Astrocyte (in vitro differentiated cells and primary cell): ENCODE results near the gene LRRC8D. TPM values are rescaled to one million over a fixed set of nuclear protein-coding genes. Genes with fewer than 3 reads are reported as not detected.

Experiments
- DNase-seq: peaks from one replicate; pipeline ENCODE4 v3.0.0-alpha.2; 2010; ENCODE audit warnings: low read depth
- FAIRE-seq: peaks from 2 replicates; lab custom pipeline; 2011; peaks lifted over from hg19 to GRCh38; lab: Jason Lieb, UNC
- H2AFZ ChIP-seq: 2 replicates; pipeline ENCODE4 v1.6.0; 2012; ENCODE audit warnings: low read depth, low read length, inconsistent platforms
- H3K27ac ChIP-seq: 2 replicates; pipeline ENCODE4 v1.5.1; 2011; ENCODE audit warnings: low read depth, low read length, inconsistent platforms
- H3K27me3 ChIP-seq: 2 replicates; pipeline ENCODE4 v1.6.0; 2011; ENCODE audit warnings: low read length, inconsistent platforms; ENCODE audit not compliant: insufficient read depth
- H3K36me3 ChIP-seq: 2 replicates; pipeline ENCODE4 v1.5.1; 2011; ENCODE audit warnings: low read length, inconsistent platforms; ENCODE audit not compliant: insufficient read depth
- H3K4me1 ChIP-seq: 2 replicates; pipeline ENCODE4 v1.5.1; 2011; ENCODE audit warnings: low read length, inconsistent platforms; ENCODE audit not compliant: insufficient read depth
- H3K4me2 ChIP-seq: 2 replicates; pipeline ENCODE4 v1.6.0; 2012; ENCODE audit warnings: low read length, inconsistent platforms
- H3K4me3 ChIP-seq: 2 replicates; pipeline ENCODE4 v1.5.1; 2011; ENCODE audit warnings: low read depth, mild to moderate bottlenecking, low read length, inconsistent platforms; ENCODE audit not compliant: insufficient read depth
- H3K79me2 ChIP-seq: 2 replicates; pipeline ENCODE4 v1.6.0; 2012; ENCODE audit warnings: mild to moderate bottlenecking, low read length, inconsistent platforms; ENCODE audit not compliant: insufficient read depth
- H3K9ac ChIP-seq: 2 replicates; pipeline ENCODE4 v1.6.0; 2012; ENCODE audit warnings: mild to moderate bottlenecking, low read length, inconsistent platforms
- H3K9me3 ChIP-seq: 2 replicates; pipeline ENCODE4 v1.5.1; 2012; ENCODE audit warnings: low read depth, mild to moderate bottlenecking, low read length, inconsistent platforms; ENCODE audit not compliant: insufficient read depth
- H4K20me1 ChIP-seq: 2 replicates; pipeline ENCODE4 v1.6.0; 2012; ENCODE audit warnings: low read length, inconsistent platforms; ENCODE audit not compliant: insufficient read depth
- H3K27ac Mint-ChIP-seq: one replicate; pipeline ENCODE4 v1.8.0; 2021; ENCODE audit warnings: mild to moderate bottlenecking, mixed read lengths; ENCODE audit not compliant: unreplicated experiment
- H3K27me3 Mint-ChIP-seq: one replicate; pipeline ENCODE4 v1.8.0; 2021; ENCODE audit warnings: low read depth, mixed read lengths; ENCODE audit not compliant: unreplicated experiment
- H3K36me3 Mint-ChIP-seq: one replicate; pipeline ENCODE4 v1.8.0; 2021; ENCODE audit warnings: low read depth, mixed read lengths; ENCODE audit not compliant: unreplicated experiment
- H3K4me1 Mint-ChIP-seq: one replicate; pipeline ENCODE4 v1.8.0; 2021; ENCODE audit warnings: low read depth, mixed read lengths; ENCODE audit not compliant: unreplicated experiment
- H3K4me3 Mint-ChIP-seq: one replicate; pipeline ENCODE4 v1.8.0; 2021; ENCODE audit warnings: mild to moderate bottlenecking, moderate library complexity, mixed read lengths; ENCODE audit not compliant: unreplicated experiment
- H3K9me3 Mint-ChIP-seq: one replicate; pipeline ENCODE4 v1.8.0; 2021; ENCODE audit warnings: mild to moderate bottlenecking, mixed read lengths; ENCODE audit not compliant: unreplicated experiment
- EZH2 ChIP-seq: IDR thresholded peaks from 2 replicates; pipeline ENCODE4 v1.6.1; 2012; ENCODE audit warnings: mild to moderate bottlenecking, low read length, inconsistent platforms; ENCODE audit not compliant: insufficient read depth
- total RNA-seq: library from RNA; stranded (reverse); gene quantifications from 2 replicates; pipeline ENCODE4 v1.2.1, GENCODE V29; 2021
- TF ChIP-seq, protein P1 (sequence below): IDR thresholded peaks from 2 replicates; pipeline ENCODE4 v1.5.1; 2011; ENCODE audit warnings: low read depth, mild to moderate bottlenecking, inconsistent platforms, low read length, moderate library complexity; ENCODE audit not compliant: insufficient read depth

LRRC8D gene
- total RNA-seq, 1 donor from 2014 or later = 36.9 TPM

- Histone ChIP-seq H3K9me3 (no peaks in the 10 kb centered on the region), H2AFZ (no peak overlapping the region), H4K20me1 (no peaks in the 10 kb centered on the region), H3K4me3 (no peak overlapping the region), H3K4me2 (no peak overlapping the region), H3K36me3 (no peaks in the 10 kb centered on the region), H3K27ac (no peak overlapping the region), H3K27me3 (no peaks in the 10 kb centered on the region), H3K79me2 (peaks cover 14% of the 10 kb centered on the region), H3K4me1 (peaks cover 7% of the 10 kb centered on the region), H3K9ac (no peak overlapping the region)
- Mint-ChIP-seq H3K36me3 (no peaks in the 10 kb centered on the region), H3K4me1 (peaks cover 7% of the 10 kb centered on the region), H3K4me3 (no peak overlapping the region), H3K27ac (no peak overlapping the region), H3K27me3 (no peaks in the 10 kb centered on the region), H3K9me3 (no peaks in the 10 kb centered on the region)
- TF ChIP-seq, protein P1, sequence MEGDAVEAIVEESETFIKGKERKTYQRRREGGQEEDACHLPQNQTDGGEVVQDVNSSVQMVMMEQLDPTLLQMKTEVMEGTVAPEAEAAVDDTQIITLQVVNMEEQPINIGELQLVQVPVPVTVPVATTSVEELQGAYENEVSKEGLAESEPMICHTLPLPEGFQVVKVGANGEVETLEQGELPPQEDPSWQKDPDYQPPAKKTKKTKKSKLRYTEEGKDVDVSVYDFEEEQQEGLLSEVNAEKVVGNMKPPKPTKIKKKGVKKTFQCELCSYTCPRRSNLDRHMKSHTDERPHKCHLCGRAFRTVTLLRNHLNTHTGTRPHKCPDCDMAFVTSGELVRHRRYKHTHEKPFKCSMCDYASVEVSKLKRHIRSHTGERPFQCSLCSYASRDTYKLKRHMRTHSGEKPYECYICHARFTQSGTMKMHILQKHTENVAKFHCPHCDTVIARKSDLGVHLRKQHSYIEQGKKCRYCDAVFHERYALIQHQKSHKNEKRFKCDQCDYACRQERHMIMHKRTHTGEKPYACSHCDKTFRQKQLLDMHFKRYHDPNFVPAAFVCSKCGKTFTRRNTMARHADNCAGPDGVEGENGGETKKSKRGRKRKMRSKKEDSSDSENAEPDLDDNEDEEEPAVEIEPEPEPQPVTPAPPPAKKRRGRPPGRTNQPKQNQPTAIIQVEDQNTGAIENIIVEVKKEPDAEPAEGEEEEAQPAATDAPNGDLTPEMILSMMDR = no peak
- TF ChIP-seq EZH2 = no peak
- DNase-seq (no peak), FAIRE-seq (no peak)
Observed at GRCh38 chr1:89850844-89851415, 30.1 kb downstream of the LRRC8D start.

- Histone ChIP-seq H3K9ac (no peak overlapping the region), H3K9me3 (no peaks in the 10 kb centered on the region), H3K4me3 (no peak overlapping the region), H3K4me1 (peaks cover 7% of the 10 kb centered on the region), H2AFZ (no peak overlapping the region), H3K79me2 (peaks cover 12% of the 10 kb centered on the region), H4K20me1 (no peaks in the 10 kb centered on the region), H3K27ac (no peak overlapping the region), H3K27me3 (no peaks in the 10 kb centered on the region), H3K4me2 (no peak overlapping the region), H3K36me3 (no peaks in the 10 kb centered on the region)
- Mint-ChIP-seq H3K36me3 (no peaks in the 10 kb centered on the region), H3K9me3 (no peaks in the 10 kb centered on the region), H3K27me3 (no peaks in the 10 kb centered on the region), H3K4me1 (peaks cover 5% of the 10 kb centered on the region), H3K27ac (no peak overlapping the region), H3K4me3 (no peak overlapping the region)
- no peak for TF ChIP-seq EZH2
- TF ChIP-seq, protein P1 = no peak
- FAIRE-seq (peak; percentile 17), DNase-seq (no peak)
Observed at GRCh38 chr1:89854140-89854539, 33.3 kb downstream of the LRRC8D start.

GRCh38 chr1:89855413-89856123 is 34.7 kb downstream of the LRRC8D start:
- Histone ChIP-seq H3K4me3 (no peak overlapping the region), H3K36me3 (no peaks in the 10 kb centered on the region), H3K79me2 (peaks cover 10% of the 10 kb centered on the region), H3K27ac (peak overlapping the region; percentile 60), H2AFZ (no peak overlapping the region), H4K20me1 (no peaks in the 10 kb centered on the region), H3K27me3 (no peaks in the 10 kb centered on the region), H3K9me3 (no peaks in the 10 kb centered on the region), H3K4me1 (peaks cover 7% of the 10 kb centered on the region), H3K9ac (peak overlapping the region; percentile 40), H3K4me2 (peak overlapping the region; percentile 29)
- no peak for TF ChIP-seq EZH2
- TF ChIP-seq, protein P1 = no peak
- H3K9me3 Mint-ChIP-seq = no peaks in the 10 kb centered on the region
- DNase-seq (peak; percentile 73), FAIRE-seq (peak; percentile 78)
- peak overlapping the region; percentile 38 for H3K27ac Mint-ChIP-seq
- no peak overlapping the region for H3K4me3 Mint-ChIP-seq
- H3K27me3 Mint-ChIP-seq = no peaks in the 10 kb centered on the region
- H3K36me3 Mint-ChIP-seq = peaks cover 4% of the 10 kb centered on the region
- H3K4me1 Mint-ChIP-seq = peaks cover 5% of the 10 kb centered on the region
